A673 (cell line): ENCODE data around the gene VCAN.

Experiments
- CTCF ChIP-seq: fragments of 300-800, 200-600 bp; sonication (generic); conservative IDR thresholded peaks from 2 replicates; pipeline ENCODE4 v1.5.1; 2017; ENCODE audit warnings: low read depth, mild to moderate bottlenecking, antibody characterized with exemption, low read length, moderate library complexity, mixed read lengths
- EZH2 ChIP-seq: fragments of 200-600 bp; sonication (generic); IDR thresholded peaks from 2 replicates; pipeline ENCODE4 v1.6.1; 2017; ENCODE audit warnings: borderline replicate concordance, low read depth, mild to moderate bottlenecking, mixed read lengths, antibody characterized with exemption, low read length; ENCODE audit not compliant: poor library complexity, severe bottlenecking

- TF ChIP-seq CTCF (no peak), EZH2 (no peak)
These were observed 25.1 kb upstream of the VCAN start for GRCh38 chr5:83446253-83446947.
